OCI-LY3 (cell line): ENCODE measurements around the gene IKZF2.

Experiments
- H2AFZ ChIP-seq: fragments of 200-600, 300-600 bp; shearing (Covaris generic); 2 replicates; pipeline ENCODE4 v1.6.0; 2014; ENCODE audit warnings: antibody characterized with exemption, low read depth, low read length
- H3K27ac ChIP-seq: fragments of 200-600, 300-600 bp; sonication (generic); 2 replicates; pipeline ENCODE4 v1.5.1; 2014; ENCODE audit warnings: mild to moderate bottlenecking, low read length, moderate library complexity, mixed read lengths
- H3K27me3 ChIP-seq: fragments of 200-600, 300-600 bp; sonication (generic); 2 replicates; pipeline ENCODE4 v1.6.1; 2014; ENCODE audit warnings: low read depth, low read length, mixed read lengths
- H3K36me3 ChIP-seq: fragments of 200-600, 300-600 bp; sonication (generic); replicated peaks from 2 replicates; pipeline ENCODE3; 2014; ENCODE audit warnings: low read depth, low read length, mixed read lengths
- H3K4me1 ChIP-seq: fragments of 300-600, 200-600 bp; sonication (generic); 2 replicates; pipeline ENCODE4 v1.6.1; 2014; ENCODE audit warnings: low read length, mixed read lengths
- H3K4me2 ChIP-seq: fragments of 200-600, 300-600 bp; sonication (generic); 2 replicates; pipeline ENCODE4 v1.6.1; 2014; ENCODE audit warnings: low read length, mixed read lengths
- H3K4me3 ChIP-seq: fragments of 300-600, 200-600 bp; sonication (generic); 2 replicates; pipeline ENCODE4 v1.5.1; 2014; ENCODE audit warnings: antibody characterized with exemption, mild to moderate bottlenecking, low read length, moderate library complexity
- H3K79me2 ChIP-seq: fragments of 300-600, 200-600 bp; shearing (Covaris generic); 2 replicates; pipeline ENCODE4 v1.6.1; 2014; ENCODE audit warnings: mild to moderate bottlenecking, low read length, mixed read lengths
- H3K9ac ChIP-seq: fragments of 300-600, 200-600 bp; shearing (Covaris generic); 2 replicates; pipeline ENCODE4 v1.6.0; 2014; ENCODE audit warnings: mild to moderate bottlenecking, low read length, moderate library complexity
- H3K9me3 ChIP-seq: fragments of 200-600, 300-600 bp; shearing (Covaris generic); 2 replicates; pipeline ENCODE4 v1.6.1; 2014; ENCODE audit warnings: low read length, mixed read lengths; ENCODE audit not compliant: insufficient read depth
- H4K20me1 ChIP-seq: fragments of 200-600, 300-600 bp; sonication (generic); 2 replicates; pipeline ENCODE4 v1.6.1; 2016; ENCODE audit warnings: low read length, mixed read lengths; ENCODE audit not compliant: insufficient read depth
- CTCF ChIP-seq: fragments of 200-600, 300-600 bp; sonication (generic); IDR thresholded peaks from 2 replicates; pipeline ENCODE4 v1.5.1; 2014; ENCODE audit warnings: antibody characterized with exemption, low read length, low read depth
- EZH2phosphoT487 ChIP-seq: fragments of 200-600 bp; shearing (Covaris generic); IDR thresholded peaks from 2 replicates; pipeline ENCODE4 v1.6.1; 2018; ENCODE audit warnings: antibody characterized with exemption, mixed run types, low read depth

Gene IKZF2

GRCh38 chr2:213121690-213122089 lies 29.7 kb downstream of the IKZF2 start:
- Histone ChIP-seq H3K9me3 (no peaks in the 10 kb centered on the region), H3K4me1 (no peaks in the 10 kb centered on the region), H3K36me3 (no peaks in the 10 kb centered on the region), H3K9ac (no peak overlapping the region), H2AFZ (no peak overlapping the region), H4K20me1 (no peaks in the 10 kb centered on the region), H3K4me2 (no peak overlapping the region), H3K4me3 (no peak overlapping the region), H3K27me3 (no peaks in the 10 kb centered on the region), H3K79me2 (no peaks in the 10 kb centered on the region), H3K27ac (no peak overlapping the region)
- no peak for TF ChIP-seq CTCF

GRCh38 chr2:213119061-213119809 lies 32.2 kb downstream of the IKZF2 start:
- H3K4me2 ChIP-seq = no peak overlapping the region
- H3K27me3 ChIP-seq = no peaks in the 10 kb centered on the region
- TF ChIP-seq CTCF (no peak), EZH2phosphoT487 (no peak)
- no peak overlapping the region for H3K27ac ChIP-seq
- H3K9me3 ChIP-seq = no peaks in the 10 kb centered on the region
- H3K4me1 ChIP-seq = no peaks in the 10 kb centered on the region
- H4K20me1 ChIP-seq = no peaks in the 10 kb centered on the region
- H3K9ac ChIP-seq = no peak overlapping the region
- no peak overlapping the region for H2AFZ ChIP-seq
- H3K36me3 ChIP-seq = no peaks in the 10 kb centered on the region
- no peak overlapping the region for H3K4me3 ChIP-seq
- H3K79me2 ChIP-seq = no peaks in the 10 kb centered on the region

- Histone ChIP-seq H2AFZ (no peak overlapping the region), H3K36me3 (no peaks in the 10 kb centered on the region), H3K79me2 (no peaks in the 10 kb centered on the region), H3K4me2 (no peak overlapping the region), H3K9me3 (no peaks in the 10 kb centered on the region), H3K4me3 (no peak overlapping the region), H3K27me3 (no peaks in the 10 kb centered on the region), H3K9ac (no peak overlapping the region), H4K20me1 (no peaks in the 10 kb centered on the region), H3K4me1 (no peaks in the 10 kb centered on the region), H3K27ac (no peak overlapping the region)
- no peak for TF ChIP-seq EZH2phosphoT487
- TF ChIP-seq CTCF = no peak
Observed at GRCh38 chr2:213108308-213108707, 43.1 kb downstream of the IKZF2 start.

GRCh38 chr2:213107728-213108127 lies 43.7 kb downstream of the IKZF2 start:
- Histone ChIP-seq H3K27ac (no peak overlapping the region), H3K4me2 (no peak overlapping the region), H3K27me3 (no peaks in the 10 kb centered on the region), H3K9ac (no peak overlapping the region), H3K36me3 (no peaks in the 10 kb centered on the region), H3K9me3 (no peaks in the 10 kb centered on the region), H3K4me3 (no peak overlapping the region), H3K4me1 (no peaks in the 10 kb centered on the region), H4K20me1 (no peaks in the 10 kb centered on the region), H3K79me2 (no peaks in the 10 kb centered on the region), H2AFZ (no peak overlapping the region)
- no peak for TF ChIP-seq CTCF
- TF ChIP-seq EZH2phosphoT487 = no peak
